GM19099 (cell line): ENCODE data around the gene USP11.

Experiments
- POLR2A ChIP-seq: IDR thresholded peaks from 3 replicates; pipeline ENCODE4 v1.6.1; 2011; ENCODE audit warnings: low read depth; ENCODE audit not compliant: insufficient read length; ENCODE audit errors: extremely low read depth

The USP11 gene

DNA sequence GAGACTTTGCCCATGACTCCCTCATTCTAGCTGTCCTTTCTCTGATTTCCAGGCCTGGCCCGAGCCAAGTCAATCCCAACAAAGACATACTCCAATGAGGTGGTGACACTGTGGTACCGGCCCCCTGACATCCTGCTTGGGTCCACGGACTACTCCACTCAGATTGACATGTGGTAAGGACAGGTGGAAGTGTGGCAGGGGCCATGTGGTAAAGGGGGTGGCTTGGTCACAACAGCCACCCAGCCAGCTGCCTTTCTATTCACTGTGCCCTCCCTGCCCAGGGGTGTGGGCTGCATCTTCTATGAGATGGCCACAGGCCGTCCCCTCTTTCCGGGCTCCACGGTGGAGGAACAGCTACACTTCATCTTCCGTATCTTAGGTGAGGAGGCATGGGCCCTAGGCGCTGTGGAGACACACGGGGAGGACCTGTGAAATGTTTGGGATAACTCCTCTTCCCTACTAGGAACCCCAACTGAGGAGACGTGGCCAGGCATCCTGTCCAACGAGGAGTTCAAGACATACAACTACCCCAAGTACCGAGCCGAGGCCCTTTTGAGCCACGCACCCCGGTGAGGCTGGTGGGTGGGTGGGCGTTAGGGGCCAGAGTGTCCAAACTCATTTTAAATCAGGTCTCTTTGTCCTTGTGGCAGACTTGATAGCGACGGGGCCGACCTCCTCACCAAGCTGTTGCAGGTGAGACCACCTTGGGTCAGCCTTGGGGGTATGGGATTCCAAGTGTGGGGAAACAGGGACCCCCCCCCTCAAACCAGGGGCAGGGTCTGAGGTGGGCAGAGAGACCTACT, 6.1 kb upstream of the USP11 start:
- no peak for TF ChIP-seq POLR2A

DNA sequence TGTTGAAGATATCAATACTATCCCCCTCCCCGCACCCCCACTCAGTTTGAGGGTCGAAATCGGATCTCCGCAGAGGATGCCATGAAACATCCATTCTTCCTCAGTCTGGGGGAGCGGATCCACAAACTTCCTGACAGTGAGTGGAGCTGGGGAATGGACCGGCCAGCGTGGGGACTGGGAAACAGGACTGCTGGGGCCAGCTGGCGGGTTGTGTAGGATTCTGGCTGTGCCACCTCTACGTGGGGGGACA, 5.5 kb upstream of the USP11 start:
- no peak for TF ChIP-seq POLR2A

GRCh38 chrX:47228550-47229270, 4.1 kb upstream of the USP11 start:
- no peak for TF ChIP-seq POLR2A

- TF ChIP-seq POLR2A = no peak
These were observed 3.4 kb upstream of the USP11 start for GRCh38 chrX:47229427-47229826.

- no peak for TF ChIP-seq POLR2A
These were observed 2.5 kb upstream of the USP11 start for GRCh38 chrX:47230136-47230868.

- no peak for TF ChIP-seq POLR2A
These were observed 1.6 kb upstream of the USP11 start for GRCh38 chrX:47231167-47231566.

DNA sequence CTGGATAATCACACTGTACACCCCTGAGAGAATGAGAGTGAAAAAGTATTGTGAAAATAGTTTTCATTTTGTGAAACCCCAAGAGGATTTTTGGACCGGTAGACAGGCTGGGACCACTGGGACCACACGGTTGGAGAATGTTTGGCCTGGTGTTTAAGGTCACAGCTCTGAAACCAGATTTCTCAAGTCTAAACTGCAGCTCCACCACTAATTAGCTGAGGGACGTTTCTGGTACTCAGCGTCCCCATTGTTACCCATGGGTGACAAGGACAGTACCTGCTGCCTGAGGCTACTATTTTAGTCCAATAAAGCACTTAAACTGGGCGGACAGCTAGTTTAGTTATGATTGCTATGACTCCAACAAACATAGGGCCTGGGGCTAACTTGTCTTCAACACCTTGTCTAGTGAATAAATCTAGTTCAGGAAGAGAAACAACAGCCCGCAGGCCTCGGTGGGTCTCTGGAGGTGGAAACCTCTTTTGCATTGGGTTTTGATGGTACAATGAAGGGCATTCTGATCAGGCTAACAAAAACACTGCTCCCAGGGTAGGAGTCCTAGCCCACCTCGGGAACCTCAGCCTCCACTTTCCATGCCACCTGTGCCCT, 509 bp upstream of the USP11 start:
- TF ChIP-seq POLR2A = no peak

DNA sequence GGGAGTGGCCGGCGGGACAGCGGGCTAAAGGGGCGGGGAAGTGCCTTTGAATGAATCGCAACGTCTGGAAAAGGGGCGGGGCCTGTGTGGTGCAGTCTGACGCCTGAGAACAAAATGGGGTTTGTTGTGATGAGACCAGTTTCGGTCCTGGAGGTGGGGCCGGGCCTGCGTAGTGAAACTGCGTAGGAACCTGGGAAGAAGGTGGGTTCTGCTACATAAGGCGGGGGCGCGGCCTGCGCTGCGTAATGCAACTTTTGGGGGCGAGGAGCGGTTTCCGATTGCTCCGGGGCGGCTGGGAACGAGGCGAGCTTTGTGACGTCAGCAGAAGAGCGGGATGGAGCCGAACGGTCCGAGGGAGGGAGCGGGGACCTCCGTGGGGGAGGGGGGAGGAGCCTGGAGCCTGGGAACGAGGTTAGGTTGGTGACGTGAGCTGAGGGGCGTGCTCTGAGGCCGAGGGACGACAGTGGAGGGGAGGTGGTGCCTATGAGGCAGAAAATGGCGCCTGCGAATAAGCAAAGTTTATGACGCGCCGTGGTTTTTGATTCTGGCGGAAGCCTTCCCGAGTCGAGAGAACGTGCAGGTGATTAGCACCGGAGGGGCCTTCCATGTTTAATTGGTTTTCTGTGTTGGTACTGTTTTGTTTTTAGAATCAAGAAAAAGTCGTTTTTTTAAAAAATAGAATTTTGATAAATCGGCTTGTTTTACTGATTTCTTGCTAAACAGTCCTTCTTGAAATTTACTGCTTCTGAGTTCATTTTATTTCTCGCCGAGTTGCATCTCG, 714 bp downstream of the USP11 start:
- peak; percentile 64 for TF ChIP-seq POLR2A

DNA sequence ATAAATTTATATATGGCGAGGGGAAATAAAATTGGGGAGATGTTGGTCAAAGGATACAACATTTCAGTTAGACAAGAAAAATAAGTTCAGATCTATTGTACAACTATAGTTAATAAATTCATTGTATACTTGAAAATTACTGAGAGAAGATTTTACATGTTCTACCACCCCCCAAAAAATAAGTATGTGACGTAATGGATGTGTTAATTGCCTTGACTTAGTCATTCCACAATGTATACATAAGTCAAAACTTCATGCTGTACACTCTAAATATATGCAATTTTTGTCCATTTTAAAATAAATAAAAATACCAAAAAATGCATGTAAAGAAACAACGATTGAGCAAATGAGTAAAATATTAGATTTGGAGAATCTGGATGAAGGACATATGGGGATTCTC, 1.8 kb downstream of the USP11 start:
- no peak for TF ChIP-seq POLR2A

DNA sequence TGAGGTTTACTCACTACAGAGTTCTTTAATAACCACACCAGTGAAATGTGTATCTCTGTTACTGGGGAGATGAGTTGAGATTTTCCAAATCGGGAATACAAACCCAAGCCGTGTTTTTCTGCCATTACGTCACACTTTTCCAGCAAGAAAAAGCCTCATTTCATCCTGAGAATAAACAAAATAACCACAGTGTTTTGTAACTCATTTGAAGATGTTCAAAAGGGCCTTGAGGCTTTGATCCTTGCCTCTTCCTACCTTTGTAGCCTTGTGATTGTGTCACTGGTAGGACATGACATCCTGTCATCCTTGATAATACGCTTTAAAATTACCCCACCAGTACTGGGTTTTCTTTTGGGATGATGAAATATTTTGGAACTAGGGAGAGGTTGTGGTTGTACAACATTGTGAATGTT, 2.9 kb downstream of the USP11 start:
- TF ChIP-seq POLR2A = no peak

DNA sequence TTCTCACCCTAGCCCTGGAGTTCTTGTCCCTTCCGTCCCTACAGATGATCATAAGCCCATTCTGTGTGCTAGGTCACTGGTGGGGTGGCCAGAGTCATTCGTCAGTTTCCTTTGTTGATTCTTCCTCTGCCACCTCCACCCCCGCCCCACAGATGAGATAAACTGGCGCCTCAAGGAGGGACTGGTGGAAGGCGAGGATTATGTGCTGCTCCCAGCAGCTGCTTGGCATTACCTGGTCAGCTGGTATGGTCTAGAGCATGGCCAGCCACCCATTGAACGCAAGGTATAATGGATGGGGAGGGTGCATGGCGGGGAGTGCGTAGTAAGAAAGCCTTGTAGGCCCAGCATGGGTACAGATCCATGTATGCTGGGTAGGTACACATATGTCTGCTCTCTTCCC, 6.4 kb downstream of the USP11 start:
- TF ChIP-seq POLR2A = no peak

DNA sequence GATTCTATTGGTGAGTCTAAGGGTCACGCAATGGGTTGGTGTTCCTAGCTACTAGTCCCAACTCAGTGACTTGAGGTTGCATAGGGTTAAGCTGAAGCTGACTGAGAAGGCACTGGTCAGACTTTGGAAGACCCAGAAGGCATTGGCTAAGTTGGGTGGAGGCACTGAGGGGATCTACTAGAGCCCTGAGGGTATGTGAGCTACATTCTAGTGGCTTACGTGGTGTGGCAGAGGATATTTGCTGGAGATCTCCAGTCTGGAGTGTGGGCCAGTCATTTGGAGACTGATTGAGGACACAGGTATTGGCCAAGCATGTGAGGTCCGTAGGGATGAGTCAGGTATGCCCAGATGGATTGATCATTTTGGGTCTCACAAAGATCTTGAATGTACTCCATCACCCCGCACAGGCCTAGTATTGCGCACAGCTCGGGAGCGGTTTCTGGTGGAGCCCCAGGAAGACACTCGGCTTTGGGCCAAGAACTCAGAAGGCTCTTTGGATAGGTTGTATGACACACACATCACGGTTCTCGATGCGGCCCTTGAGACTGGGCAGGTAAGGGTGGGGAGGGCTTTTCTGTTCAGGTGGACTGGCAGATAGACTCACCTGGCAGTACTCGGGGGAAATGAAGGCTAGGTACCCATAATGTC, 7.2 kb downstream of the USP11 start:
- TF ChIP-seq POLR2A = no peak

DNA sequence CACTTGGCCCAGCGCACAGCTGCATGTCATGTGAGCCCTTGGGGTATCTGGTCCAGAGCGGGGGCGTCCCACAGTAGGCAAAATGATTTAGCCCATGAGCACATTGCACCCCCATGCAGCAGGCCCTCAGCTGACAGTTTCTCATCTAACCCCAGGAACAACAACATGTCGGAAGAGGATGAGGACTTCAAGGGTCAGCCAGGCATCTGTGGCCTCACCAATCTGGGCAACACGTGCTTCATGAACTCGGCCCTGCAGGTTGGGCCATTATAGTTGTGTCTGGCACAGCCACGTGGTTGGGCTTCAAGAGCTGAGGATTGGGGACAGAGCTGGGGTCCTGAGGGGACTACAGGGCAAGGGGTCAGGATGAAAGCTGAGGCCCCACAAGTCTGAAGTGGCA, 7.8 kb downstream of the USP11 start:
- TF ChIP-seq POLR2A = no peak

GRCh38 chrX:47241201-47242011, 8.6 kb downstream of the USP11 start:
- TF ChIP-seq POLR2A = no peak

DNA sequence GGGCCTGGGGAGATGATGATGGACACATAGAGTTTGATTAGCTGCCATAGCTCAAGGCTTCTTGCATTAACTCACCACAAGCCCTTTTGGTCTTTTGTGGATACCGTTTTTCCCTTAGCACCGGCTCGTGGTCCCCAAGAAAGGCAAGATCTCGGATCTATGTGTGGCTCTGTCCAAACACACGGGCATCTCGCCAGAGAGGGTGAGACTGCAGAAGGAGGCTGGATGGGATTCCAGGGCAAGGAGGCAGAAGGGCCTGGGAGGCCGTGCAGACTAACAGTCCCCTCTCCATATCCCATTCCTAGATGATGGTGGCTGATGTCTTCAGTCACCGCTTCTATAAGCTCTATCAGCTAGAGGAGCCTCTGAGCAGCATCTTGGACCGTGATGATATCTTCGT, 9.5 kb downstream of the USP11 start:
- TF ChIP-seq POLR2A = no peak
